HG02870 (cell line): ENCODE results near the gene CACNB2.

Source experiments
- ATAC-seq: cut with Tn5 transposase; IDR thresholded peaks from one replicate; pipeline ENCODE4 v1.9.1; 2021; ENCODE audit warnings: mild to moderate bottlenecking, moderate library complexity; ENCODE audit not compliant: unreplicated experiment

Gene CACNB2

DNA sequence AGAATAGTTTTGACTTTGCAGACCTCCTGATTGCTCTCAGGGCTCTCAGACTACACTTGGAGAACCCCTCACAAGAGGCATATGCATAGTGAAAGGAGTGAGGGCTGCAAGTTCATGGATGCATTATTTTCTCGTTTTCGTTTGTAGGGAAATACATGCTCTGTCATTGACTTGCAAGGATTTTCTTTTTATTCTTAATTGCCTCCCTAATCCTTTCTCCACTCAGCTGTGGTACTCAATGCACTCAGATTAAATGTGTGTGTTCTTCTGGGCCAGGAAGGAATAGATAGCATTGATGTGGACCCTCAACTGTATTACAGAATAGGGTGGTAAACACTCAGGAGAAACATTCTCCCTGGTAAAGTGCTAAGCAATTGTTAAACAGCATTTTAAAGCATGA, 188.7 kb downstream of the CACNB2 start:
- no peak for ATAC-seq

DNA sequence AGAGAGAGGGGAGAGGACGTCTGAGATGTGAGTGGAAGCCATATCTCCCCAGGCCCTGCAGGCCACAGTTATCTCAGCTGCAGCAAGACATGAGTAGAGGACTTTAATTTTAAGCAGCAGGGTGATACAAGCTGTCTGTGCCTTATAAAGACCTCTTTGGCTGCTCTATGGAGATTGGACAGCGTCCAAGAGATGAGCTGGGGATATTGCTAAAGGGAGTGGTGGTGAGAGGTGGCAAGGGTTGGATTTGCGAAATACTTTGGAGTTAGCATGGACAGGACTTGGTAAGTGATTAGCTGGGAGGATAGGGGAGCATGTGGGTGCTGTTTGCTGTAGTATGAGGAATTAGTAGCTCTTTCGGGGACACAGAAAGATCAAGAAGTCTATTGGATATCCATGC, 191.8 kb downstream of the CACNB2 start:
- no peak for ATAC-seq

DNA sequence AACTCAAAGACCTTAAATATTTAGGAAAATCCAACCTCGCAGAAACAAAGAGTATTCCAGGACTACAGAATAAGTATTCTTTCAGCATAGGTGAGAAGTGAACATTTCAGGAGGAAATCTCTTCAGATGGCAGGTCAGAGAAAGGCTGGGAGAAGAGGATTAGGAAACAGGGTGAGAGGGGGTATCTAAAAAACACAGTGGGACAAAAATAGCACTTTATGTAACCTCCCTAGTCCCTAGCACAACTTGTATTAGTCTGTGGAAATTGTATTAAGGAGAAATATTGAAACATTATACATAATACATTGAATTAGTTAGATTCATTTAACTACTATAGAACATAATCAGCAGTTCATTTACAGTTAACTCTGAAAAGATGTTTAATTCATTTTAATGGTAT, 192.3 kb downstream of the CACNB2 start:
- ATAC-seq: no peak

DNA sequence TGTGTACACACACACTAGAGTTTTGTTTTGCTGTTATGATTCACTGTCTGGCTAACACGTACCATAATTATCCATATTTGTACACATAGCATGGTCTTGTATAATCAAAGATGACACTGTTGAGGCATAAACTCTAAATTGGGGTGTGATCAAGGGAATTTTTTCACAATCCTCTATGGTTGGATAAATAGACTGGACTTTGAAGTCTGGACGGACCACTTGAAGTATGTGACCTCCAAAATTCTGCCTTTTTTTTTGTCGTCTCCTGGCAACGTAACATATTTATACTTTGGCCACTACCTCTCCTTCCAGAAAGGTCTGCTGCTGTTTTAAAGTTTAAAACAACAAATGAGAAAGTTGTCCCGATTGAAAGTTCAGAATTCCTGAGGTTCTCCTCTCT, 193.4 kb downstream of the CACNB2 start:
- ATAC-seq: no peak

GRCh38 chr10:18334116-18334867, 194.1 kb downstream of the CACNB2 start:
- ATAC-seq: no peak

- no peak for ATAC-seq
These were observed 200.3 kb downstream of the CACNB2 start for GRCh38 chr10:18340496-18341051.

- no peak for ATAC-seq
These were observed 200.8 kb downstream of the CACNB2 start for GRCh38 chr10:18341055-18341454.

- ATAC-seq: no peak
These were observed 203.3 kb downstream of the CACNB2 start for GRCh38 chr10:18343573-18343972.

DNA sequence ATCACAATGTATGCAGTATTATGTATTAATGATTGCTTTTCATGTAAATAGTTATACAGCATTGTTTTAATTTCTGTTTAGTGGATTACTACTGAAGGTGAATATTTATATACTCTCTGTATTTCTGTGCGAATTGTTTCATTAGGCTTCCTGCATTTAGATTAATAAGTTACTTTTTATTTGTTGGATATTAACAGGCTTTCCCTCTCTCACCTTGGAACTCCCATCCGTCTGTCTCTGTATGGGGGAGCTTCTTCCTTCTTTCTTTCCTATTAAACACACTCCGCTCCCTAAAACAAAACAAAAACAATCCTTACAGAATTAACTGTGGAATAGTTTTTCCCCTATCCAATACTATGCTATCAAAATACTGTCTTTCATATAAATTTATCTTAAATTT, 205.1 kb downstream of the CACNB2 start:
- no peak for ATAC-seq

- ATAC-seq: no peak
These were observed 210.1 kb downstream of the CACNB2 start for GRCh38 chr10:18350340-18350739.

DNA sequence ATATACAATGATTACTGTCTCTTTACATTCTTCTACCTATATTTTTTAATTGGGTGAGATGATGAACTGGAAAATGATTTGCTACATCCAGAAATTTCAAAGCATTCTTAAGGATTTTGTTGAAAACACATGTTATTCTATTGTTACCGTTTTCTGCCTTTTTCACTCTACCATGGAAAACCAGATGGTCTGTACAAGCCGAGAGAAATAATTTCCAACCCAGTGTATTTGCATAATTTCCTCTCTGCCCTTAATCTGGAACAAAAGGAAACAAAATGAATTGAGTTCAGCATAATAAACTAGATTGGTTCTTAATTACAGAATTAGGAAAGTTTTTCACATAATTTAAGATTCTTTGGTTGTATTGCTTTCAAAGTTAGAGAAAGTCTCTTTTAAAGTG, 211.2 kb downstream of the CACNB2 start:
- no peak for ATAC-seq

DNA sequence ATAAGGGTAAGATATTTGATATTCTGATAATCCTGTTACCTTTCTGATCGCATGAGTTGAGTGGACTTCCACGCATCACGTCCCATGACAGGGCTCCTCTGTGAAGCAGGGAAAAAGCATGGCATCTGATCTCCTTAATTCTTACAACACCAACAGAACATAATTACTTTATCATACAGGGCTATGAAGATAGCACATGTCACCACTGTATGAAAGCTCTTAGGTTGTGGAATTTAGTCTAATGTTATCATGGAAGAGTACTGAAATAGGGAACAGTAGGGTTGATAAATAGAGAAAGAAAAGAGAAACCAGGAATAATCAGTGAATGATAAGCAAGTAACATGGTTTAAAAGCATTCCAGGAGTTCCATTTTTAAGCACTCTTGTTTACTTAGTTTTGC, 212.0 kb downstream of the CACNB2 start:
- ATAC-seq: no peak

GRCh38 chr10:18359812-18360211, 219.6 kb downstream of the CACNB2 start:
- no peak for ATAC-seq

GRCh38 chr10:18362892-18363291, 222.7 kb downstream of the CACNB2 start:
- no peak for ATAC-seq

DNA sequence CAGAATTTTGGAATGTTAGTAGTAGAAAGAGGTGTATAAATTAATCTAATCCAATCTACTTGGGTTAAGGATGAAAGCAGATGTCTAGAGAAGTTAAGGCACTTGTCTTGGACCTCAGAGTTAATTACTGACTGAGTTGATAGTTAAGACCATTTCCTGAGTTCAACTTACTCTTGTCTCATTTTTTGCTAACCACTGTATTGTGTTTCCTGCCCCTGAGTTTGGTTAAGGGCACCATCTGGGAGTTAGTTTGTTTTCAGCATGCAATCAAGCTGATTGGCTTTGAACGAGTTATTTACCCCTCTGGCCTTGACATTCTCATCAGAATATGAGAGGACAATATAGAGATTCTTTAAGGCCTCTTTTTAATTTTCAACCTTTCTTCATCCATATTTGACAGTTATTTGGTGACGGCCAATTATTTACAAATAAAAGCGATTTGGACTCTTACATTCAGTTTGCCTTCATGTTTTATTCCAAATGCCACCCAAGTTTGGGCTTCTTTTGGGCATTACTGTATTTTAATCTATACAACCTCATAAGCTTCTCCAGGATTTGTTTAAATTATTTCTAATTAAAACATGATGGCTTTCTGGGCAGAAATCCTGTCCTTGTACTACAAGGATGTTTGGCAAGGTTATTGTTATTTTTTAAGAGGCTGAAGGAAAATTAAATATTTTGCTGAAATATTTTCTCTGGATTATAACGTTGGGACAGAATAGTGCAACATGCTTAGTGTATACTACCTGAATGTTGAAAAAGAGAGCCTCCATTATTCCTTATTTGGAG, 225.0 kb downstream of the CACNB2 start:
- no peak for ATAC-seq

- ATAC-seq: no peak
These were observed 227.6 kb downstream of the CACNB2 start for GRCh38 chr10:18367840-18368239.

DNA sequence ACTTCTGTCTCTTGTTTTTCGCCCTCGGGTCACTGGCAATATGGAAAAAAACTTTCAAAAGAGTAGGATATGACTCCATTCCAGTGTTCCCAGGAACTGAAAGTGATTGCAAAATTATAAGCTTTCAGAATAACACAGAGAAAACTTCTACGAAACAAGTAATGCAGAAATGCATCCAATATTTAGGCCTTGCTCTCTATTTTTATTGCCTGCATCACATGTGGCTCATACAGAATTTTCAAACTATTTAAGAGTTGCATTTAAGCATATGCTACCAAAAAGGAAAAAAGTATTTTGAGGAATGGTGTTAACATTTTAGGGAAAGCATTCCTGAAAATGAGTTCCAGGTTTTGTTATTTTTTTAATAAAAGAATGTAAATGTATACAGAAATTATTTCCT, 228.0 kb downstream of the CACNB2 start:
- no peak for ATAC-seq

- ATAC-seq: no peak
These were observed 228.5 kb downstream of the CACNB2 start for GRCh38 chr10:18368682-18369081.

DNA sequence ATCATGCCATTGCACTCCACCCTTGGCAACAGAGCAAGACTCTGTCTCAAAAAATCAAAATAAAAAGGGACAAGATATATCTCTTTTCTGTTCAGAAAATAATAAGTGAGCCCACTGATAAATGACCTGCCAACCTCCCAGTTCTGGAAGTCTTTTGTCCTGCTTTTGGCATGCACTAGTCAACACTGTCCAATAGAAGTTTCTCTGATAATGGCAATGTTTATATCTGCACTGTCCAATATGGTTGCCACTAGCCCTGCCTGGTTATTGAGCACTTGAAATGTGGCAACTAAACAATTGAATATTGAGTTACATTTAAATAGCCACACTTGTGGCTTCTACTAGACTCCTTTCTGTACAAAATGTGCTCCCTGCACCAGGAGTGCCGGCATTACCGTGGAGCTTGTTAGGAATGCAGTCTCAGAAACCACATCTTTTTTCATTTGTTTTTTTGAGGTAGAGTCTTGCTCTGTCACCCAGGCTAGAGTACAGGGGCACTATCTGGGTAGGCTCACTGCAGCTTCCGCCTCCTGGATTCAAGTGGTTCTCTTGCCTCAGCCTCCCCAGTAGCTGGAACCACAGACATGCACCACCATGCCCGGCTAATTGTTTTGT, 229.7 kb downstream of the CACNB2 start:
- no peak for ATAC-seq

- ATAC-seq: no peak
These were observed 236.4 kb downstream of the CACNB2 start for GRCh38 chr10:18376650-18377049.

- no peak for ATAC-seq
These were observed 237.7 kb downstream of the CACNB2 start for GRCh38 chr10:18377898-18378297.

DNA sequence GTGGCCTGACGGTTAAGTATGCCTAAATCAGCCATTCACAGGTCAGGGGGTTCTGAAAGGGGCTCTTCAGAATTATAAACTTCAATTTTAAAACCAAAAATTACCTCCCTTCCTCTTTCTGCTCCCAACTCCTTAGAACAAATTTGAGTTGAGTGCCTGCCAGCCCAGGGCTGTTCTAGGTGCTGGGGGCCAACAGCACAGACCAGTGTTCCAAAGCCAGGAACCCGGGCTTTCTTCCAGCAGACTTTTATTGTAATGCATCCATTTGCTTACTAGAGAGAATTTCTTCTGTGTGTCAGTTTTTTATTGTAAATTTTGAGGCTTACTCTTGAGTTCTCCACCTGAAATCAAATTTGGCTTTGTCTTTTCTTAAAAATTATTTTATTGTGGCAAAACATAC, 238.5 kb downstream of the CACNB2 start:
- ATAC-seq: no peak
